Stimulated activated naive CD8-positive, alpha-beta T cell treated with anti-CD3 and anti-CD28 coated beads, Interleukin-15, Interleukin-2, amounts not matched to agents 100 U/mL and 50 U/mL, for 24 hours (primary cell): ENCODE results near the gene UBXN6.
A peak's percentile ranks its signal among the peaks of the same experiment; 100 is the strongest.

Experiments
- ATAC-seq: fragments of 150-1000 bp; cut with Tn5 transposase; one replicate; pipeline ENCODE4 v1.10.0; 2021
- DNase-seq: peaks from one replicate; pipeline ENCODE4 v3.0.0; 2021

UBXN6 gene

DNA sequence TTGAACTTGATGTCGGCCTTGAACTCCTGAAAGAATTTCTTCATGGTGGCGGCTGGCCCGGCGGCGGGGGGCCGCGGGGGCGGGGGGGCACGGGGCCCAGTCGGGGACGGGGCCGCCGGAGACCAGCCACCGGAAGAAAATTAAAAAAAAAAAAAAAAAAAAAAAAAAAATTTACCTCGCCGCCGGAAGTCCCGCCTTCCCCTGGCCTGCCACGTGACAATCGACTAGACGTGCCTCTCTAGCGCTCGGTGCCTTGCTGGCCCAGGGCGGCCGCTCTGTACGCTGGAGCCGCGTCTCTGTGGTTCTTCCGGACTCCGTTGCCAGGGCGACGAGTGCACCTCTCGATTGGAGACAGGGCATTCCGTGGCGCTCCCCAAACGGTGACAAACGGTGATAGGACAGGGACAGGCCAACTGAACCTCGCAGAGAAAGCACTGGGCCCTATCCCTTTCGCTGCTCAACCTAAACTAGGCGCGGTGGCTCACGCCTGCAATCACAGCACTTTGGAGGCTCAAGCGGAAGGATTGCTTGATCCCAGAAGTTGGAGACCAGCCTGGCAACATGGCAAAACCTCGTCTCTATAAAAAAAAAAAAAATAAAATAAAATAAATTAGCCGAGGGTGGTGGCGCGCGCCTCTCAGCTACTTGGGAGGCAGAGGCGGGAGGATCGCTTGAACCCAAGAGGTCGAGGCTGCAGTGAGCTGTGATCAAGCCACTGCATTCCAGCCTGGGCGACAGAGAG, at the start of gene UBXN6:
UBXN6 (minus strand) TSS at position 141 of the 742 bp plus-strand sequence; CDS start at position 44, 97 bp downstream.
- peak; percentile 97 for DNase-seq

DNA sequence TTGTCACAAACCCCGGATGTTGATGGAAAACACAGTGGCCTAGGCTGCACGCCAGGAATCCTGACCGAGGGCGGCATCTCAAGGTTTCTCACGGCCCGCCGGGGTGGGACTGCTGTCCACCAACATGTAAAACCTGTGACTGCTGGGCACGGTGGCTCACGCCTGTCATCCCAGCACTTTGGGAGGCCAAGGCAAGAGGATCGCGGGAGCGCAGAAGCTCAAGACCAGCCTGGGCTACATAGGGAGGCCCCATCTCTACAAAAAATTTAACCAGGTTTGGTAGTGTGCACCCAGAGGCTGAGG, 49.5 kb upstream of the UBXN6 start:
- ATAC-seq (no peak), DNase-seq (no peak)

More for the DNA sequence above, at the start of gene UBXN6:
- ATAC-seq = peak; percentile 98

DNA sequence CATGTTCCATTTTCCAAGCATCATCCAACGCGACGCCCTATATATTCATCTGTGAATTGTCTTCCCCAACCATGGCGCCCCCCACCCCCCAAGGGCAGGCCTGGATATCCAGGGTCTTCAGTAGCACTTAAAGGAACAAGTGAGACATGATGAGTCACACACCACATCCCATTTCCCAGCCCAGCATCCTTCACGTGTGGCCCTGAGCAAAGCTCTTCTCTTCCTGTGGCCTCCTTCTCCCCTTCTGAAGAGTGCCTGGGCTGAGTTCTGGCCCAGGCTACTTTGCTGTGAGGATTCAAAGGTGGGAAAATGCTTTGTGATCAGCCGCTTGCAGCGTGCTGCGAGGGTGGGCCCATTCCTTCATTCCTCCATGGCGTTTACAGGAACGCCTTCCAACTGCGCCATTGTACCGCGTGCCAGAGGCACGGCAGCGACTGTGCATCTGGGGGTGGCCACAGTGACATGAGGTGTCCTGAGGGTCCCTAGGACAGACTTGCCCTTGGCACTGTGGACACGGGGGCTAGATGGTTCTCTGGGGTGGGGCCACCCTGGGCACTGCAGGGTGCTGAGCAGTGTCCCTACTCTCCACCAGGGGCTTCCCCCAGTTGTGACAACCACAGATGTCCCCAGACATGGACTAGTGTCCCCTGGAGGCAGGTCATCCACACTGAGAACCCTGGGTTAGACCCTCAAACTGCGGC, 49.0 kb upstream of the UBXN6 start:
- ATAC-seq (peak; percentile 55), DNase-seq (peak; percentile 30)

DNA sequence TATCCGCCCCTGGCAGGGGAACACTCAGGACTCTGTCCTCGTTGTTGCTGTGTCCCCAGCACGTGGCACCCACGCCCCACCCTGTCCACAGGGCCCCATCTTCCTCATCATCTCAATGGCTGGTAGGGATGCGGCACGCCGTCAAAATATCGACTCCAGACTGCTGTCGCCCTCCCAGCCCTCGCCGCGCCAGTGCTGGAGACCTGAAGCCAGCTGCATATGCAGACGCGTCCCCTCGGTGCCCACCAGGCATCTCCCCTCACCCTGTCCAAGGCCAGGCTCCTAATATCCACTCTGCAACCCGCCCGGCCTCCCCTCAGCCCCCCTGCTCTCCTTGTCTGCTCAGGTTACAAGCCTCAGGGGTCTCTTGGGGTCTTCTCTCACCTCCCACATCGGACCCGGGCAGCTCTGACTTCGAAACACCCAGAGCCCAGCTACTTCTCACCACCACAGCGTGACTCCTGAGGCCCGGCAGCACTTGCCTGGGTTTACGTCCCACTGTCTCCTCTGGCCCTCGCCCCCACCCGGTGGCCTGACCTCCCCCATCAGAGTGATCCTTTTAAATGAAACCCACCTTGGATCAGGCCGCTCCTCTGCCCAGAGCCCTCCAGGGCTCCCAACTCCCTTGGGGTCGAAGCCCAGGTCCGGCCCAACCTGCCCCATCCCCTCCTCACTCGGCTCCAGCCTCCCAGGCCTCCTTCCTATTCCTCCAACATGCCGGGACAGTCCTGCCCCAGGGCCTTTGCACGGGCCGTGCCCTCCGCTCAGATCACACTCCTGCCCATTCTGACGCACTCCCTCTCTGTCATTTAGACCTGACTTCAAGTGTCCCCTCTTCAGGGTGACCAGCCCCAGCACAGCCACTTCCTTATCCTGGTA, 48.2 kb upstream of the UBXN6 start:
- DNase-seq (no peak), ATAC-seq (peak; percentile 15)

- DNase-seq = peak; percentile 16
- no peak for ATAC-seq
These were observed 47.4 kb upstream of the UBXN6 start for GRCh38 chr19:4504891-4505569.

GRCh38 chr19:4504297-4504701, 46.7 kb upstream of the UBXN6 start:
- ATAC-seq = no peak
- DNase-seq = no peak

DNA sequence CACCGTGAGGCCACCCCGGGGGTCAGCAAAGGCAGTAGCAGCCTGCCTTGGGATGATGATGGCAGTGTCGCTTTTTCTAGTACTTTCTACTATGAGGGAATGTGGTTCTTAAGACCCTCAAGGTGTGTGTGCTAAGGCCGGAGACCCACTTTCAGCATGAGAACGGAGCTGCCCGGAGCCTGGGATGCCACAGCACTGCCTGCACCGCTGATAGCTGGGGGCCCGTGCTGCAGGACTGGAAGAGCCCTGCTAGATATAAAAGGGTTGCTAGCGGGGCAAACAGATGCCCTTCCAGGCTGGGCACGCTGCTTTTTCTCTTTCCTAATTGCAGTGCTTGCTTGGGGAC, 46.2 kb upstream of the UBXN6 start:
- no peak for DNase-seq
- ATAC-seq = no peak

DNA sequence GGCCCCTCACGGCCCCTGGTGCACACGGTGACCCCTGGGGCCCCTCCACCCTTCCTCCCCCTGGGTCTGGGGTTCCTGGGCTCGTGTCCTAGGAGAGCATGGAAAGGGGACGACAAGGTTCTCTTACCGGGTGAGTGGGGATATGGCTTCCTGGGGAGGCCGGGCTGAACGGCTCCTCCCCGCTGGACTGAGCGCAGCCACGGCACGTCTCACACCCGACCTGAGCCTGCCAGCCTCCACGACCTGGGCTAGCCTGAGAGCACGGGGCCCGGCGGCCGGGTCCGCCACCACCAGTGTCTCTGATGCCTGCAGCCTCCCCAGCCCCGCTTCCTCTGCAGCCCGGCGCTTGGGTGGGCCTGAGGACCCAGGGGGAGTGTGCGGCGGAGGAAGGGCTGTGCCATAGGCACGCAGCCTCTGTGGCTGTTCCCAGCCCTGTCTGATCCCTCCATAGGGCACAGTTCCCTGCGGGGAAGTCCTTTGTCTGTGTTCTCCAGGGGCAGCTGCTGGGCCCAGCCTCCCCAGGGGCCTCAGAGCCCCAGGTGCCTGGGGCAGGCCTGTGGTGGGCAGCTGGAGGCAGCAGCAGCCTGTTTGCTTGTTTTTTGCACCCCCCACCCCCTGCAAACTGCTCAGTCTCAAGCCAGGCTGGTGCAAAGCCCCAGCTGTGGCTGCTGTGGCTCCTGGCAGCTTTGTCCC, 45.7 kb upstream of the UBXN6 start:
- no peak for DNase-seq
- ATAC-seq = no peak

GRCh38 chr19:4502282-4503131, 44.9 kb upstream of the UBXN6 start:
- DNase-seq (no peak), ATAC-seq (no peak)

DNA sequence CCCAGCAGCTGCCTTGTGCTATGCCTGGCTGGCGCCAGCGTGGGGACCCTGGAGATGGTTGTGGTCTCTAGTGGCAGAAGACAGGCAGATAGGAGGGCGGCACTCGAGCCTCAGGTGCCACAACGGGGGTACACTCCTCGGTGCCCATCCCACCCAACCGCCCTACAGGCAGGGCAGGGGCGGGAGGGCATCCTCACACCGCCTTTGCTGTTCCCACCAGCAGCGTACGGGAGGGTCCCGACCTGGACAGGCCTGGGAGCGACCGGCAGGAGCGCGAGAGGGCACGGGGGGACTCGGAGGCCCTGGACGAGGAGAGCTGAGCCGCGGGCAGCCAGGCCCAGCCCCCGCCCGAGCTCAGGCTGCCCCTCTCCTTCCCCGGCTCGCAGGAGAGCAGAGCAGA, 44.1 kb upstream of the UBXN6 start:
- DNase-seq = no peak
- ATAC-seq = no peak

DNA sequence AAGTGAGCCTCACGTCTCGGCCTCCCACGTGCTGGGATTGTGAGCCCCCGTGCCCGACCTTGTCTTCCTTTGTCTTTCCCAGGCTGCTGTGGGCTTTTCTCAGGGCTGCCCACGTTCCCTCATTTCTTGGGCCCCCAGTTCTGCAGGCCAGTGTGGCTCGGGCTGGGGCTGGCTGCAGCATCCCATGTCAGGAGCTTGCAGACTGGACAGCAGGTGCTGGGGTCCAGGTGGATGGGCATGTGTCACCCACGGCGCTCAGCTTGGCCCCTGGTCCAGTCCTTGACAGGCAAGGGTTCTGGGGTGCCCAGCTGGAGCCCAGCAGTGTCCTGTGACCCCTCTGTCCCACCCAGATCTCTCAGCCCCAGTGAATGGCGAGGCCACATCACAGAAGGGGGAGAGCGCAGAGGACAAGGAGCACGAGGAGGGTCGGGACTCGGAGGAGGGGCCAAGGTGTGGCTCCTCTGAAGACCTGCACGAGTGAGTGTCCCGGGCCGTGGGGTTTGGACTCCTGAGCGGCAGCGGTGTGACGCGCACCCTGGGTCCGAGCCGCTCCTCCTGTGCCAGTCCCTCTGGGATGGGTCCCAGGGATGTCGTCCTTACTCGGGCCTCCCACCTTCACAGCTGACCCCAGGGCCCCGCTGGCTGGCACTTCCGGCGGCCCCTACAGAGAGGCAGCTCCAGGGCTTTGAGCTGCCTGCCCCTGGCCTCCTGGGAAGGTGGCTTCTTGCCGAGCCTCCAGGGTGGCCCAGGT, 43.4 kb upstream of the UBXN6 start:
- DNase-seq = no peak
- ATAC-seq = no peak

DNA sequence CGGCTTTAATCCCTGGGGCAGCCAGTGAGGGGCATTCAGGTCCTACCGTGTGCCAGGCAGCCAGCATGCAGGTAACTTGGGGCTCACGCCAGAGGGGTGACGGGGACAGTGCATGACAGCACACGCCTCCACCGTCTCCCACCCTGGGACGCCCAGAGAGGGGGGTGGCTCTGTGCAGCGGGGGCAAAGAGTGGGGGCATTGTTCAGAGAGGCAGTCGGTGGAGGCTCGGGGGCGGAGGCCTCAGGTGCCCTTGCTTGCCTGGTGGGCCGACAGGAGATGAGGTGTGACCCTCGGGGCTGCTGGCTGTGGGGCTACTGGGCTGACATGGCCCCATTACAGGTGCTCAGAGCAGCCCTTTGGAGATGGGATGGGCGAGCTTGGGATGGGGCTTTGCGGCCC, 42.3 kb upstream of the UBXN6 start:
- no peak for DNase-seq
- no peak for ATAC-seq

GRCh38 chr19:4499318-4499717, 41.7 kb upstream of the UBXN6 start:
- ATAC-seq = no peak
- DNase-seq = no peak

- DNase-seq = no peak
- ATAC-seq = no peak
These were observed 41.1 kb upstream of the UBXN6 start for GRCh38 chr19:4498694-4499093.

DNA sequence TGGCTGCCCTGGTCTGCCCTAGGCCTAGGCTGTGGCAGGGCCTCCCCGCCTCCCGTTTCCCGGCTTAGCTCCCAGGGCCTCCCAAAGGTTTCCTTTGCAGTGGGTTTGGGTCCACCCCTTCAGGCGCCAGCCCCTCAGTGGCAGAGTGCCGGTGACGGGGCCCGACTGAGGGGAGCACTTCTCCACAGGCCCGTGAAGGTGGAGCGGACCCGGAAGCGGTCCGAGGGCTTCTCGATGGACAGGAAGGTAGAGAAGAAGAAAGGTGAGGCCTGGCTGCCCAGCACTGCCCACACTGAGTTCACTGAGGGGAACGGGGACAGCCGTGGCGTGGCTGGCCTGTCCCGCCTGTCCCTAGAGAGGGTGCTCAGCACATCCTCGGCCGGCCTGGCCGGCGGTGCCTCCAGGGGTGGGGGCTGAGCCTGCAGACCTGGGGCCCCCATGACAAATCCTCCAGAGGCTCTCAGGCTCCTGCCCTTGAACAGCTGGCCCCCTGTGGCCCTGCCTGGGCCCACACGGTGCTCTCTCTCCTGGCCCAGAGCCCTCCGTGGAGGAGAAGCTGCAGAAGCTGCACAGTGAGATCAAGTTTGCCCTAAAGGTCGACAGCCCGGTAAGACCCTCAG, 40.3 kb upstream of the UBXN6 start:
- DNase-seq = no peak
- no peak for ATAC-seq

DNA sequence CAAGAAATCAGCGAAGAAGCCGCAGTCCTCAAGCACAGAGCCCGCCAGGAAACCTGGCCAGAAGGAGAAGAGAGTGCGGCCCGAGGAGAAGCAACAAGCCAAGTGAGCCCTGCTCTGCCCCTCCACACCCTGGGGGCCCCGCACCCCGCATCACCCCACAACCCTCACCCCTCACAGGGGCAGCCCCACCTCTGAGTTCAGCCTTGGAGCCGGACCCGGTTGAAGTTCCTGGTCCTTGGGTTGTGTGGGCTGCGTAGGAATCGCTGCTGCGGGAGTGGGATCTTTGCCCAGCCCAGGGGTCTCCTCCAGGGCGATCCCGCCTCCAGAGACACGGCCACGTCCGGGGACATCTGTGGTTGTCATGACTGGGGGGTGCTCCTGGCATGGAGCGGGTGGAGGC, 38.7 kb upstream of the UBXN6 start:
- no peak for ATAC-seq
- no peak for DNase-seq

- no peak for DNase-seq
- ATAC-seq = no peak
These were observed 37.9 kb upstream of the UBXN6 start for GRCh38 chr19:4495471-4495870.

- DNase-seq (no peak), ATAC-seq (no peak)
These were observed 37.1 kb upstream of the UBXN6 start for GRCh38 chr19:4494691-4495064.

GRCh38 chr19:4493929-4494690, 36.5 kb upstream of the UBXN6 start:
- DNase-seq = no peak

More at GRCh38 chr19:4493929-4494690, 36.5 kb upstream of the UBXN6 start:
- no peak for ATAC-seq
